Prostate gland (tissue), 2 donors: ENCODE data around the gene ATP2C1. TPM values are rescaled to one million over a fixed set of nuclear protein-coding genes. Genes with fewer than 3 reads are reported as not detected.

Source experiments
- DNase-seq: peaks from one replicate; pipeline ENCODE4 v3.0.0-alpha.2; 2019; ENCODE audit warnings: low spot score
- H3K27ac ChIP-seq, 2 donors: fragments of 200-600 bp; sonication (generic); 2 replicates each; pipeline ENCODE4 v1.5.1; 2017 to 2019
- H3K27me3 ChIP-seq: fragments of 200-600 bp; sonication (generic); replicated peaks from 2 replicates; pipeline ENCODE4 v1.5.1; 2019; ENCODE audit not compliant: insufficient read depth
- H3K36me3 ChIP-seq, 2 donors: fragments of 200-600 bp; sonication (generic); 1 replicate in 1 of 2; 2 replicates in 1 of 2; pipeline versions ENCODE4 v1.5.1 to v1.8.1; 2017 to 2019
- H3K4me1 ChIP-seq: fragments of 200-600 bp; sonication (generic); replicated peaks from 2 replicates; pipeline ENCODE4 v1.5.1; 2019
- H3K4me3 ChIP-seq, 2 donors: fragments of 200-600 bp; sonication (generic); 2 replicates each; pipeline ENCODE4 v1.5.1; 2017 to 2019
- H3K9me3 ChIP-seq: fragments of 200-600 bp; sonication (generic); 2 replicates; pipeline ENCODE4 v1.5.1; 2017
- CTCF ChIP-seq, 4 experiments: fragments of 200-600 bp in 2 of 4; fragments of 450-650 bp in 2 of 4; sonication (generic) in 2 of 4; IDR thresholded peaks; 1 replicate in 3 of 4; 2 replicates in 1 of 4; pipeline ENCODE4 v1.5.1; 2016 to 2019; ENCODE audit warnings: antibody characterized with exemption in 4 of 4, mild to moderate bottlenecking in 2 of 4, moderate library complexity in 2 of 4
- POLR2A ChIP-seq: fragments of 450-650 bp; IDR thresholded peaks from one replicate; pipeline ENCODE4 v1.6.1; 2016; ENCODE audit warnings: antibody characterized with exemption, mild to moderate bottlenecking
- POLR2AphosphoS5 ChIP-seq: sonication (generic); formaldehyde crosslinking; IDR thresholded peaks from one replicate; pipeline ENCODE4 v1.6.1; 2017; ENCODE audit warnings: antibody characterized with exemption
- WGBS: methylation state at CpG from one replicate; pipeline ENCODE4 v1.1.5; 2018; 5-methylcytosine and 5-hydroxymethylcytosine counted together
- intact Hi-C: fragments of 100-400 bp; cut with DNase I; formaldehyde crosslinking; loops from one replicate; pipeline ENCODE4 v1.14.2; 2022
- total RNA-seq, 2 donors: library from RNA; depleted of rRNA; stranded (reverse); fragments of >200 nt; gene quantifications; one replicate each; pipeline ENCODE4 v1.1.0, GENCODE V29; 2016

ATP2C1 gene
- total RNA-seq, 2 donors from 2014 or later = 123 to 158 TPM

GRCh38 chr3:131026321-131027151 lies 132.7 kb downstream of the ATP2C1 start, which contains the start of the genes ASTE1 and NEK11:
TSS of gene ASTE1 (minus strand) at chr3:131026825. CDS start at chr3:131025306, 1,519 bp downstream.
TSS of gene NEK11 (plus strand) at chr3:131026877. CDS start at chr3:131029709, 2,832 bp downstream.
- peak within 1 kb of the TSS; percentile 48 to 61 for H3K4me3 ChIP-seq
- no peaks in the 10 kb centered on the region for H3K9me3 ChIP-seq
- TF ChIP-seq POLR2AphosphoS5 (peak; percentile 93), CTCF (IDR thresholded peaks at IDR 0.05) (peak in 1 of 4 experiments; percentile 5), POLR2A (peak; percentile 43)
- no peaks in the 10 kb centered on the region for H3K36me3 ChIP-seq
- peak; percentile 88 for DNase-seq
- no peaks in the 10 kb centered on the region for H3K4me1 ChIP-seq
- H3K27me3 ChIP-seq = no peaks in the 10 kb centered on the region
- peak within 1 kb of the TSS; percentile 82 to 86 for H3K27ac ChIP-seq
- intact Hi-C loops = loop anchor here (5.0 to 10.0 kb wide), 3 partner anchors 134 to 1008 kb away; partner anchors contain the start of genes ATP2C1 and CPNE4
- WGBS = 1% methylated on average over 56 of the region's 56 CpGs

- H3K27me3 ChIP-seq = no peaks in the 10 kb centered on the region
- no peak overlapping the region for H3K4me3 ChIP-seq
- no peaks in the 10 kb centered on the region for H3K4me1 ChIP-seq
- intact Hi-C loops = loop anchor here (5.0 to 10.0 kb wide), 3 partner anchors 137 to 1006 kb away; partner anchors contain the start of genes ATP2C1 and CPNE4
- no peaks in the 10 kb centered on the region for H3K9me3 ChIP-seq
- H3K27ac ChIP-seq = no peak overlapping the region
- TF ChIP-seq POLR2AphosphoS5 = no peak
- no peak for TF ChIP-seq POLR2A
- TF ChIP-seq CTCF (IDR thresholded peaks at IDR 0.05) = no peak
- no peak for DNase-seq
- 90% methylated on average over 3 of the region's 3 CpGs for WGBS
- no peaks in the 10 kb centered on the region for H3K36me3 ChIP-seq
These were observed 135.0 kb downstream of the ATP2C1 start for GRCh38 chr3:131028844-131029243.

- H3K9me3 ChIP-seq = no peaks in the 10 kb centered on the region
- H3K27me3 ChIP-seq = no peaks in the 10 kb centered on the region
- no peak for DNase-seq
- no peak overlapping the region for H3K27ac ChIP-seq
- no peaks in the 10 kb centered on the region for H3K36me3 ChIP-seq
- no peaks in the 10 kb centered on the region for H3K4me1 ChIP-seq
- H3K4me3 ChIP-seq = no peak overlapping the region
- intact Hi-C loops = no loop called here
- WGBS = 79% methylated on average over 3 of the region's 3 CpGs
- TF ChIP-seq CTCF (IDR thresholded peaks at IDR 0.05) (no peak), POLR2AphosphoS5 (no peak), POLR2A (no peak)
These were observed 137.8 kb downstream of the ATP2C1 start for GRCh38 chr3:131031660-131032059.

- intact Hi-C loops = no loop called here
- H3K4me1 ChIP-seq = no peaks in the 10 kb centered on the region
- no peak overlapping the region for H3K4me3 ChIP-seq
- H3K27ac ChIP-seq = no peak overlapping the region
- H3K27me3 ChIP-seq = no peaks in the 10 kb centered on the region
- no peaks in the 10 kb centered on the region for H3K9me3 ChIP-seq
- TF ChIP-seq POLR2A = no peak
- peak; percentile 12 to 56 (median 52) for TF ChIP-seq CTCF (IDR thresholded peaks at IDR 0.05)
- TF ChIP-seq POLR2AphosphoS5 = no peak
- no peaks in the 10 kb centered on the region for H3K36me3 ChIP-seq
- DNase-seq = no peak
- 46% methylated on average over 1 of the region's 1 CpG for WGBS
These were observed 139.7 kb downstream of the ATP2C1 start for GRCh38 chr3:131033480-131034080.
